ENCODE data around the gene INSR. TPM values are rescaled to one million over a fixed set of nuclear protein-coding genes. Genes with fewer than 3 reads are reported as not detected.

The INSR gene
- total RNA-seq, 1 donor from 2014 or later = 44.7 TPM

- Mint-ChIP-seq H3K27ac (no peak overlapping the region), H3K4me3 (no peak overlapping the region), H3K4me1 (no peaks in the 10 kb centered on the region), H3K27me3 (ENCODE audit: low read depth) (no peaks in the 10 kb centered on the region), H3K36me3 (peaks cover 47% of the 10 kb centered on the region), H3K9me3 (peaks cover 9% of the 10 kb centered on the region)
- TF ChIP-seq CTCF (IDR thresholded peaks at IDR 0.05; ENCODE audit: unreplicated experiment) = no peak
- no peak for DNase-seq (ENCODE audit: low spot score in 2 of 2, unreplicated experiment in 2 of 2)
Observed at GRCh38 chr19:7145494-7145893, 148.7 kb downstream of the INSR start.

GRCh38 chr19:7142771-7143170 is 151.4 kb downstream of the INSR start:
- Mint-ChIP-seq H3K4me3 (no peak overlapping the region), H3K36me3 (peaks cover 57% of the 10 kb centered on the region), H3K27me3 (ENCODE audit: low read depth) (no peaks in the 10 kb centered on the region), H3K27ac (no peak overlapping the region), H3K9me3 (peaks cover 14% of the 10 kb centered on the region), H3K4me1 (no peaks in the 10 kb centered on the region)
- no peak for TF ChIP-seq CTCF (IDR thresholded peaks at IDR 0.05; ENCODE audit: unreplicated experiment)
- DNase-seq (ENCODE audit: low spot score in 2 of 2, unreplicated experiment in 2 of 2) = no peak

- Mint-ChIP-seq H3K36me3 (peaks cover 54% of the 10 kb centered on the region), H3K27ac (no peak overlapping the region), H3K9me3 (peaks cover 5% of the 10 kb centered on the region), H3K4me3 (no peak overlapping the region), H3K27me3 (ENCODE audit: low read depth) (no peaks in the 10 kb centered on the region), H3K4me1 (no peaks in the 10 kb centered on the region)
- DNase-seq (ENCODE audit: low spot score in 2 of 2, unreplicated experiment in 2 of 2) = no peak
- no peak for TF ChIP-seq CTCF (IDR thresholded peaks at IDR 0.05; ENCODE audit: unreplicated experiment)
Observed at GRCh38 chr19:7140137-7140536, 154.1 kb downstream of the INSR start.

- no peak overlapping the region for H3K4me3 Mint-ChIP-seq
- H3K27ac Mint-ChIP-seq = no peak overlapping the region
- H3K36me3 Mint-ChIP-seq = peaks cover 56% of the 10 kb centered on the region
- no peak for TF ChIP-seq CTCF (IDR thresholded peaks at IDR 0.05; ENCODE audit: unreplicated experiment)
- H3K27me3 Mint-ChIP-seq (ENCODE audit: low read depth) = no peaks in the 10 kb centered on the region
- H3K4me1 Mint-ChIP-seq = no peaks in the 10 kb centered on the region
- DNase-seq (ENCODE audit: low spot score in 2 of 2, unreplicated experiment in 2 of 2) = no peak
- peaks cover 5% of the 10 kb centered on the region for H3K9me3 Mint-ChIP-seq
Observed at GRCh38 chr19:7139095-7139494, 155.1 kb downstream of the INSR start.

- Mint-ChIP-seq H3K4me3 (no peak overlapping the region), H3K27me3 (ENCODE audit: low read depth) (no peaks in the 10 kb centered on the region), H3K9me3 (peaks cover 5% of the 10 kb centered on the region), H3K27ac (no peak overlapping the region), H3K4me1 (no peaks in the 10 kb centered on the region), H3K36me3 (peaks cover 56% of the 10 kb centered on the region)
- no peak for TF ChIP-seq CTCF (IDR thresholded peaks at IDR 0.05; ENCODE audit: unreplicated experiment)
- DNase-seq (ENCODE audit: low spot score in 2 of 2, unreplicated experiment in 2 of 2) = no peak
Observed at GRCh38 chr19:7138402-7138801, 155.8 kb downstream of the INSR start.

- Mint-ChIP-seq H3K27ac (no peak overlapping the region), H3K9me3 (peaks cover 5% of the 10 kb centered on the region), H3K27me3 (ENCODE audit: low read depth) (no peaks in the 10 kb centered on the region), H3K36me3 (peaks cover 49% of the 10 kb centered on the region), H3K4me1 (no peaks in the 10 kb centered on the region), H3K4me3 (no peak overlapping the region)
- no peak for DNase-seq (ENCODE audit: low spot score in 2 of 2, unreplicated experiment in 2 of 2)
- no peak for TF ChIP-seq CTCF (IDR thresholded peaks at IDR 0.05; ENCODE audit: unreplicated experiment)
Observed at GRCh38 chr19:7137120-7137519, 157.1 kb downstream of the INSR start.

Data from mesothelial cell of epicardium (in vitro differentiated cells).